Left kidney (tissue), 8 donors: ENCODE results near the gene C1orf21. TPM values are rescaled to one million over a fixed set of nuclear protein-coding genes. Genes with fewer than 3 reads are reported as not detected.
A peak's percentile ranks its signal among the peaks of the same experiment; 100 is the strongest.
"Not testable (repeated sequence)": the region's sequence is repeated elsewhere in the genome, so short reads cannot be mapped to it uniquely, and the experiment has no call there.

Experiments used
- DNase-seq: peaks from one replicate; pipeline ENCODE4 v3.0.0-alpha.2; 2013
- long read RNA-seq, 8 donors: transcript quantifications; one replicate each; lab custom pipeline, GENCODE V29; 2026
- polyA plus RNA-seq: library from polyadenylated mRNA; unstranded; fragments of 120-200 nt; gene quantifications from one replicate; pipeline ENCODE4 v1.2.1, GENCODE V29; 2013; ENCODE audit not compliant: insufficient read length

The C1orf21 gene
- polyA plus RNA-seq, result 35.2 TPM
- long read RNA-seq, donor 1, full-length matches to known transcripts, result 8 of 8 reads
- long read RNA-seq, donor 1, partial matches to known transcripts, result 0 of 8 reads
- long read RNA-seq, donor 1, other reads (novel, unspliced or antisense), result 0 of 8 reads
- long read RNA-seq, donor 2, full-length matches to known transcripts, result 17 of 17 reads
- long read RNA-seq, donor 2, partial matches to known transcripts, result 0 of 17 reads
- long read RNA-seq, donor 2, other reads (novel, unspliced or antisense), result 0 of 17 reads
- long read RNA-seq, donor 3, full-length matches to known transcripts, result 9 of 9 reads
- long read RNA-seq, donor 3, partial matches to known transcripts, result 0 of 9 reads
- long read RNA-seq, donor 3, other reads (novel, unspliced or antisense), result 0 of 9 reads
- long read RNA-seq, donor 4, result 0 reads
- long read RNA-seq, donor 5, full-length matches to known transcripts, result 23 of 28 reads
- long read RNA-seq, donor 5, partial matches to known transcripts, result 5 of 28 reads
- long read RNA-seq, donor 5, other reads (novel, unspliced or antisense), result 0 of 28 reads
- long read RNA-seq, donor 6, full-length matches to known transcripts, result 20 of 20 reads
- long read RNA-seq, donor 6, partial matches to known transcripts, result 0 of 20 reads
- long read RNA-seq, donor 6, other reads (novel, unspliced or antisense), result 0 of 20 reads
- long read RNA-seq, donor 7, full-length matches to known transcripts, result 18 of 18 reads
- long read RNA-seq, donor 7, partial matches to known transcripts, result 0 of 18 reads
- long read RNA-seq, donor 7, other reads (novel, unspliced or antisense), result 0 of 18 reads
- long read RNA-seq, donor 8, full-length matches to known transcripts, result 8 of 8 reads
- long read RNA-seq, donor 8, partial matches to known transcripts, result 0 of 8 reads
- long read RNA-seq, donor 8, other reads (novel, unspliced or antisense), result 0 of 8 reads

GRCh38 chr1:184386312-184387068, at the start of gene C1orf21:
TSS of gene C1orf21 (plus strand) at chr1:184387029. CDS start at chr1:184477510, 90,481 bp downstream.
- peak; percentile 92 for DNase-seq

- not testable (repeated sequence) for DNase-seq
These were observed 49.0 kb upstream of the C1orf21 start for GRCh38 chr1:184337865-184338264.

GRCh38 chr1:184340984-184341383, 45.8 kb upstream of the C1orf21 start:
- no peak for DNase-seq

- no peak for DNase-seq
These were observed 36.3 kb upstream of the C1orf21 start for GRCh38 chr1:184350573-184350972.

- DNase-seq, result no peak
These were observed 35.3 kb upstream of the C1orf21 start for GRCh38 chr1:184351416-184351975.

- DNase-seq, result no peak
These were observed 34.1 kb upstream of the C1orf21 start for GRCh38 chr1:184352776-184353175.

GRCh38 chr1:184354719-184355118, 32.1 kb upstream of the C1orf21 start:
- DNase-seq, result no peak

- DNase-seq, result no peak
These were observed 29.9 kb upstream of the C1orf21 start for GRCh38 chr1:184356891-184357290.

- no peak for DNase-seq
These were observed 28.6 kb upstream of the C1orf21 start for GRCh38 chr1:184358256-184358655.

- no peak for DNase-seq
These were observed 26.9 kb upstream of the C1orf21 start for GRCh38 chr1:184359909-184360308.

GRCh38 chr1:184362876-184363275, 24.0 kb upstream of the C1orf21 start:
- no peak for DNase-seq

- no peak for DNase-seq
These were observed 21.1 kb upstream of the C1orf21 start for GRCh38 chr1:184365699-184366098.

GRCh38 chr1:184366997-184367396, 19.8 kb upstream of the C1orf21 start:
- no peak for DNase-seq

- no peak for DNase-seq
These were observed 19.3 kb upstream of the C1orf21 start for GRCh38 chr1:184367427-184368038.

- no peak for DNase-seq
These were observed 18.5 kb upstream of the C1orf21 start for GRCh38 chr1:184368354-184368753.

- DNase-seq, result no peak
These were observed 16.0 kb upstream of the C1orf21 start for GRCh38 chr1:184370850-184371249.

GRCh38 chr1:184373155-184373554, 13.7 kb upstream of the C1orf21 start:
- DNase-seq, result no peak

GRCh38 chr1:184376369-184376768, 10.5 kb upstream of the C1orf21 start:
- DNase-seq, result no peak

- DNase-seq, result no peak
These were observed 7.6 kb upstream of the C1orf21 start for GRCh38 chr1:184379111-184379752.

- no peak for DNase-seq
These were observed 6.4 kb upstream of the C1orf21 start for GRCh38 chr1:184380468-184380867.
